Stimulated activated CD8-positive, alpha-beta memory T cell treated with anti-CD3 and anti-CD28 coated beads, Interleukin-7, amount 100 ng/mL, for 4 hours (primary cell): ENCODE measurements around the gene BATF.

Experiments
- DNase-seq, 2 donors: peaks; one replicate each; pipeline ENCODE4 v3.0.0-alpha.2; 2020; ENCODE audit warnings: low read depth in 2 of 2

Gene BATF

DNA sequence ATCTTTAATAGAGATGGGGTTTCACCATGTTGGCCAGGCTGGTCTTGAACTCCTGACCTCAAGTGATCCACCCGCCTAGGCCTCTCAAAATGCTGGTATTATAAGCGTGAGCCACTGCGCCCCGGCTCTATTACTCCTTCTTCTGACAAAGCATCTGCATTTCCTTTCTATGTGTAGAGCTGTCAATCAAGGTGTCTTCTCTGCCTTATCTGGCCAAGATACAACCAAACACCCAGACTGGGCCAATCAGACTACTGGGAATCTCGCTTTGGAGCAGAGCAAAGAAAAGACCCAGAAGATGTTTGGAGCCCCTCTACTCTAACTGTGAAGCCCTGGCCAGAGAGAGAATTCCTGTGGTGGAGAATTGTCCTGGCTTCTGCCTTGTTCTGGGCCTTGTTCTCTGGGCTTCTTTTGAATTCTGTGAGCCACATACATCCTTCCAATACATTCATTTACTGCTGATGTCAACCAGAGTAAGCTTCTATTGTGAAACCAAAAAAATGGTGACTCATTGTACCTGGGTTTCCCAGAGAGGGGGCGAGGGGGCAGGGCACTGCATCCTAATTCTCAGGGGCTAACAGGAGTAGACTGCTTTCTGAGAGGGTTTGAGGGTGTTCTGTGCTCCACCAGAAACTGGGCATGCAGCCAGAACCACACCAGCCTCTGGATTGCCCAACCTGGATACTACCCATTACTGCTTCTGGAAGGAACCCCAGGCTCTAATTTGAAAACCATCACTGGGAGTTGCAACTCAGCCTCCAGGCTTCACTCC lies 37.4 kb downstream of the BATF start:
- DNase-seq = peak in 1 of 2 donors; percentile 24

DNA sequence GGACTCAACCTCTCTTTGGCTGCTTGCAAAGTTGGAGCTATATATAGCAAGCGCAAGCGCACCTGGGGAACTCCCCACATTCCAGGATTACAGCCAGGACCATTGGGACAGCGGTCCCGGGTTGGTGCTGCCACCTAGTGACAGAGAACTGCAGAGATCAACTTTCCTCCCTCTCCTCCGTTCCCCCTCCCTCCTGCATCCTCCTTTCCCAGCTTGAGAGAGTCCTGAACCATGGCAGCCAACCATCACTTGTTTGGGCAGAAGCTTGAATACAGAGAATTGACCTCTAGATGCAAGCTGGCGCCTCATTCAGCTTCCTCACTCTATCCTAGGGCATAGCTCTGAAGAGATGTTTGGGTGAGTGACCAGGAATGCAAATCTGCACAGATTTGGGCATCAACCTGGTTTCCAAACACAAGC lies 38.8 kb downstream of the BATF start:
- DNase-seq = peak; percentile 12 to 29

GRCh38 chr14:75562089-75562488 lies 39.8 kb downstream of the BATF start:
- DNase-seq = peak in 1 of 2 donors; percentile 40

DNA sequence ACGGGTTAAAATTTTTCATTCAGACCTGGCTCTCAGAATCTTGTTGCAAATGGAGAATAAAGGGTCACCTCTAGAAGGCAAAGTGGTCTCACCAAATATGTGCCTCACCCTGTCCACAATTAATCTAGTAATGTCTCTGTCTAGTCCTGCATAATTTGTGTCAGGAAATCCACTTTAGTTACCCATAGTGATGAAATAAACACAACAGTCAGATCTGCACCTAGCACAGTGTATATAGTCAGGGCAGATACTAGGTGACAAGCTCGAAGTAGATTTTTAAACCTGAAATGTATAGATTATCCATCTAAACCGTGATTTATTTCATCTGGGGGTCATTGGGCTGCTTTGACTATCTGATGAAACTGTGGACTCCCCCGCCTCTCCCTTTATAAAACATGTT lies 40.2 kb downstream of the BATF start:
- DNase-seq = no peak

GRCh38 chr14:75563931-75564330 lies 41.7 kb downstream of the BATF start:
- no peak for DNase-seq

- DNase-seq = no peak
Measured at GRCh38 chr14:75565056-75565455, 42.8 kb downstream of the BATF start.

DNA sequence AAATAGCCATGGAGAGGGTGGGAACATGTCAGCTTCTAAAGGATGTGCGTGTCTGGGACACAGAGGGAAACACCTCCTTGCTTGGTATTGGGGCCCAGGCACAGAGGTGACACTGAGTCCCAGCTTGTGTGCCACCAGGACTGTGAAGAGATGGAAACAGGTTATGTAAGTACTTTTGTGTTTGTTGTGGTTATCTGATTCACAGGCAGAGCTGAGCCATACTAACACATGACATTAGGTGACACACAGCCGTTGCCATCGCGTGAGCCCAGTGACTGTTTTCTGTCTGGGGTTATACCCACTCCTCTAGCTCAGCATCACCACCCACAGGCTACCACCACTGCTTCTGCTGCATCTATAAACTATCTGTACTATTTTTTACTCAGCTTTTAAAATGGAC lies 44.1 kb downstream of the BATF start:
- peak; percentile 68 to 73 for DNase-seq

DNA sequence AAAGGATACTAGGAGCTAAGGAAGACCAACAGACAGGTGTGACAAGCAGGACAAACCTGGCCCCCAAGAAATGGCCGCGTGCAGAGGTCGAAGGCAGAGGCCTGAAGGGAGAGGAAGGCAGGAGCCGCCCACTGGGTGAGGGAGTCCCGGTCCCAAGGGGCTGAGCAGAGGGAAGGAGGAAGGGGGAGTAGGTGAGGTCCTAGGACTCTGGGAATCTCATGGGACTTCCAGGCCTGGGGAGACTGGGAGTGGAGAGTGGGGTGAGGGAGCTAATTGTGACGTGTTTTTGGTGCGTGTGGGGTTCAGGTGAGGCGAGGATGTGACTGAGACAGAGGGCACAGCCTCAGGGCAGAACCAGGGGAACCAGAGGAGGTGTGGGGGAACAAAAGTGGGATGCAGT lies 44.5 kb downstream of the BATF start:
- DNase-seq = no peak

DNA sequence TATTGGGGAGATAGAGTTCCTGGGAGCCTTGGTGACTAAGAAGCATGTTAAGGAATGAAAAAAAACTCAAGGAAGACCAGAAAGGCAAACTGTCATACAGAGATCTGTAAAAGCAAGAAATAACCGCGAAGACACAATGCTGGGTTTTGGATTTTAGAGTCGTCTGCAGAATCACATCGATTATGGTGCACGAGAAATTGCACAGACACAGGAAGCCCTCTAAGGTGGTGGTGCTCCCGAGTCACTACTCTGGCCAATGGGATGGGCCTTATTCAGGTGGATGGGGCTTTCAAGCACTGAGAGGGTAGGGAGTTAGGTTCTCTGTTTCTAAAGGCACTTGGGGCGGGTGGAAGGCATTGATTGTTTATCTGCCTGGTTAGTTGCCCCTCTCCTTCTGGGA lies 45.9 kb downstream of the BATF start:
- no peak for DNase-seq

DNA sequence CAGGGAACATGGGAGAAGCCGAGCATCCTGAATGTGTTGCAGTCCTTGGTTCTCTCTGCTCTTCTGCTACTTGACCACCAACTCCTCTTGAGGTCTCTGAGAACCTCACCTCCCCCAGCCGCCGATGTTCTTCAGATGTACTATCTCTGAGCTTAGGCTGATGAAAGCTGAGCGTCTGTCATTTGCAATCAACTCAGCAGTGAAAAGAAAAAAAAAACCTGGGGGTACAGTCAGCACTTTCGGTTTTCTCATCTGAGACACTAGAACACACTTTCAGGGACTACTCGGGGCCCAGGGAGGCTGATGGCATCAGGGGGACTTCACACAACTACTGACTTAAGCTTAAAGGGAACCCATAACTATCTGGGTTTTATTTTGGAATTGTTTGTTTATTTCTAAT lies 46.5 kb downstream of the BATF start:
- no peak for DNase-seq

DNA sequence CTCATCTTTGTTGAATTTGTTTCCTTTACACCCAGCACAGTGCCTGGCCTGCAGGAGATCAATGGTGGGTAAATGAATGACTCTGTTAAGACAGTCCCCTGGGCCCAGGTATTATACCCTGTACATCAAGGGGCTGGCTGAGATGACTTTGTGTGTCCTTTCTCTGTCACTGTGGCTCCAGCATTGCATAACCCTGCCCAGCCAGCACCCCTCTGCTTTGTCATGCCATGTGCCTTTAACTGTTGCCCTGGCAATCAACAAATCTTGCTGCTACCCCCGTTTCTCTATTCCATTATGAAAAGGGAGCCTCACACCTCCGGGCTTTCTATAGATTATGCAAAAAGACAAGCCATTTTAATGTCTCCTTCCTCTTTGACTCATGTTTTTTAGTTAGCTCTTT lies 48.5 kb downstream of the BATF start:
- no peak for DNase-seq

GRCh38 chr14:75572104-75572503 lies 49.8 kb downstream of the BATF start:
- DNase-seq = no peak

- DNase-seq = no peak
Measured at GRCh38 chr14:75577090-75577489, 54.8 kb downstream of the BATF start.

DNA sequence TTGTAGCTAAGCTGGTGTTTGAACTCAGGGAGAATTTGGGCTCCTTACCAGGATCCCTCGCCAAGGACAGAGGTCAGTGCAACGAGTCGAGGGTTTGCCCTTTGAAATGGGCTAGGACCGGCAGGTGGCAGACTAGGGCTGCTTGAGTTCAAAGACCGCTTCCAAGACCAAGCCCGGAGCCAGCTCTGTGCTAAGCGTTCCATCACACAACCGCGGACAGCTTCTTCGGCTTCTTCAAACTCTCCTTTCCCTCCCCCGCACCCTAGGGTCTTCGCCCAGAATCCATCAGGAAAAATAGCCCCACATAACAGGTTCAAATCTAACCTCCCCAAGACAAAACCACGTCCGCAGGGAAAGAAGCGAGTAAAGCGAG lies 55.4 kb downstream of the BATF start:
- peak; percentile 47 to 53 for DNase-seq

- peak; percentile 9 to 54 for DNase-seq
Measured at GRCh38 chr14:75578102-75578785, 56.0 kb downstream of the BATF start, which contains the start of gene FLVCR2. Gene FLVCR2, plus strand, starts transcription at chr14:75578620. Its CDS starts 353 bp downstream, at chr14:75578973.

- no peak for DNase-seq
Measured at GRCh38 chr14:75578786-75579337, 56.6 kb downstream of the BATF start.

DNA sequence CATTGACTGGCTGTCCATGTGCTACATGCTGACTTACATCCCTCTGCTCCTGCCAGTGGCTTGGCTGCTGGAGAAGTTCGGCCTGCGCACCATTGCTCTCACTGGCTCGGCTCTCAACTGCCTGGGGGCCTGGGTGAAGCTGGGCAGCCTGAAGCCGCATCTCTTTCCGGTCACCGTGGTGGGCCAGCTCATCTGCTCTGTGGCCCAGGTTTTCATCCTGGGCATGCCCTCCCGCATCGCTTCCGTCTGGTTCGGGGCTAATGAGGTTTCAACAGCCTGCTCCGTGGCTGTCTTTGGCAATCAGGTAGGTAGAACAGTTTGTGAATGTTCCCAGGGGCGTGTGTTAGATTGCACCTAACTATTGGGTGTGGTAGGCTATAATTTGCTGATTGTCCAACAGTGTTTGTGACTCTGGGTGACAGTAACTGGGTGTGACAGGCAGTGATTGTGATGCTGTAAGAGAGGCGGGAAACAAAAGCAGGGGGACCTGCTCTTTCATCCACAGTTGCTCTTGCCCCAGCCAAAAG lies 57.1 kb downstream of the BATF start:
- DNase-seq = no peak

GRCh38 chr14:75579882-75580281 lies 57.6 kb downstream of the BATF start:
- DNase-seq = no peak

- DNase-seq = no peak
Measured at GRCh38 chr14:75587388-75587787, 65.1 kb downstream of the BATF start.

GRCh38 chr14:75589931-75590330 lies 67.7 kb downstream of the BATF start:
- DNase-seq = no peak

- no peak for DNase-seq
Measured at GRCh38 chr14:75591331-75591946, 69.2 kb downstream of the BATF start.

DNA sequence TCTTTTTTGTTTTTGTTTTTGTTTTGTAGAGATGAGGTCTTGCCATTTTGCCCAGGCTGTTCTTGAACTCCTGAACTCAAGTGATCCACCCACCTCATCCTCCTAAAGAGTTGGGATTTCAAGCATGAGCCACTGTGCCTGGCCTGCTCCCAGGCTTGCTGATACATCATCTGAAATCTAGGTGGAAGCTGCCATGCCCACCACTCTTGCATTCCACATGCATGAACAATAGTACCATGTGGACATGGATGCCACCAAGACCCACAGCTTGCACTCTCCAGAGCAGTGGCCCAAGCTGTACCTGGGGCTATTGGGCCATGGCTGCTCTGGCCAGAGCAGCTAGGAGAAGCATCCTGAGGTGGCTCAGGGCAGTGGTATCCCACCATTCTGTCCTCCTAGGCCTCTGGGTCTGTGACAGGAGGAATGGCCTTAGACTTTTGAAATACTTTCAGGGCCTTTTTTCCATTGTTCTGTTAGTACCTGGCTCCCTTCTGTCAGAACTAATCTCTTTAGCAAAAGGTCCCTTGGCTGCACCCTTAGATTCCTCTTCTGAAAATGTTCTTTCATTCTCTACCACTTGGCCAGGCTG lies 69.8 kb downstream of the BATF start:
- no peak for DNase-seq
